ENCODE results near the gene STK32B. TPM values are rescaled to one million over a fixed set of nuclear protein-coding genes. Genes with fewer than 3 reads are reported as not detected.
"Not testable (repeated sequence)": the region's sequence is repeated elsewhere in the genome, so short reads cannot be mapped to it uniquely, and the experiment has no call there.

Gene STK32B
- total and polyA plus RNA-seq, 10 donors: 0.03 to 0.87 (median 0.36) TPM

DNA sequence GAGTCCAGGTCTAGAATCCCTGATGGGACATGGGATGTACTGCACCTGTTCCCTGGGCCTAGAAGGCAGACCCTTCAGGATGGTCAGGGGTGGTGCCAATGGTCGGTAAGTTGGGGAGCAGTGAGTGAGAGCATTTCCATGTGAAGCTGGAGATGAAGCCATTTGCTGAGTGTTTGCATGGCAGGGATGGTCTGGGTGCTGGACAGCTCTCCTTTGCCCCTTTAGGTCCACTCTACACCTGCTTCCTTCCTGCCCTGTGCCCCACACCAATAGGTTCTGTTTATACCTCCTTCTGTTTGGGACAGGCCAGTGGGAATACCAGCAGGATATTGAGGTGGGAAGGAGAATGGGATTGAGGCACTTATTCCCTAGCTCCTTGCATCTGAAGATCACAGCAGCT is 181.3 kb downstream of the STK32B start:
- H3K4me1 ChIP-seq: no peaks in the 10 kb centered on the region
- 43 to 91% (median 85%) methylated on average over 1 of the region's 1 CpG for WGBS, 5 donors
- intact Hi-C loops (cut with DNase I; ENCODE audit: low total_unique reads): no loop called here
- DNase-seq: no peak
- H3K36me3 ChIP-seq: no peaks in the 10 kb centered on the region
- H3K27ac ChIP-seq: no peak overlapping the region
- H3K9me3 ChIP-seq: no peaks in the 10 kb centered on the region
- H3K27me3 ChIP-seq (replicated peaks in 1 of 7): no peaks in the 10 kb centered on the region
- no peak overlapping the region for H3K4me3 ChIP-seq
- no peak for TF ChIP-seq POLR2AphosphoS5 (IDR thresholded peaks at IDR 0.05)
- no peak for TF ChIP-seq CTCF (IDR thresholded peaks at IDR 0.05 in 8 of 11, conservative IDR thresholded peaks at IDR 0.05 in 3 of 11)
- no peak for TF ChIP-seq POLR2A (IDR thresholded peaks at IDR 0.05)

GRCh38 chr4:5237086-5237660 is 185.9 kb downstream of the STK32B start:
- TF ChIP-seq CTCF (IDR thresholded peaks at IDR 0.05 in 8 of 11, conservative IDR thresholded peaks at IDR 0.05 in 3 of 11): no peak
- no peak for TF ChIP-seq POLR2AphosphoS5 (IDR thresholded peaks at IDR 0.05)
- no peak for TF ChIP-seq POLR2A (IDR thresholded peaks at IDR 0.05)
- Histone ChIP-seq H3K27ac (no peak overlapping the region), H3K27me3 (replicated peaks in 1 of 7) (no peaks in the 10 kb centered on the region), H3K4me1 (no peaks in the 10 kb centered on the region), H3K4me3 (no peak overlapping the region), H3K36me3 (no peaks in the 10 kb centered on the region), H3K9me3 (no peaks in the 10 kb centered on the region)
- WGBS, 5 donors: 74 to 93% (median 87%) methylated on average over 3 of the region's 3 CpGs
- DNase-seq: no peak
- intact Hi-C loops (cut with DNase I; ENCODE audit: low total_unique reads): no loop called here

GRCh38 chr4:5238173-5238572 is 186.9 kb downstream of the STK32B start:
- no peak for TF ChIP-seq POLR2A (IDR thresholded peaks at IDR 0.05)
- no peak for TF ChIP-seq CTCF (IDR thresholded peaks at IDR 0.05 in 8 of 11, conservative IDR thresholded peaks at IDR 0.05 in 3 of 11)
- TF ChIP-seq POLR2AphosphoS5 (IDR thresholded peaks at IDR 0.05): no peak
- no peaks in the 10 kb centered on the region for H3K4me1 ChIP-seq
- no peaks in the 10 kb centered on the region for H3K9me3 ChIP-seq
- H3K27ac ChIP-seq: no peak overlapping the region
- H3K27me3 ChIP-seq (replicated peaks in 1 of 7): no peaks in the 10 kb centered on the region
- H3K4me3 ChIP-seq: no peak overlapping the region
- DNase-seq: no peak
- no peaks in the 10 kb centered on the region for H3K36me3 ChIP-seq
- 65 to 84% (median 80%) methylated on average over 4 of the region's 4 CpGs for WGBS, 5 donors
- intact Hi-C loops (cut with DNase I; ENCODE audit: low total_unique reads): no loop called here

DNA sequence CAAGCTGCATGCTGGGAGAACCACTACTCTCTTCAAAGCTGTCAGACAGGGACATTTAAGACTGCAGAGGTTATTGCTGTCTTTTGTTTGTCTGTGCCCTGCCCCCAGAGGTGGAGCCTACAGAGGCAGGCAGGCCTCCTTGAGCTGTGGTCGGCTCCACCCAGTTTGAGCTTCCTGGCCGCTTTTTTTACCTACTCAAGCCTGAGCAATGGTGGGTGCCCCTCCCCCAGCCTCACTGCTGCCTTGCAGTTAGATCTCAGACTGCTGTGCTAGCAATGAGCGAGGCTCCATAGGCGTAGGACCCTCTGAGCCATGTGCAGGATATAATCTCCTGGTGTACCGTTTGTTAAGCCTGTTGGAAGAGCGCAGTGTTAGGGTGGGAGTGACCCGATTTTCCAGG is 195.8 kb downstream of the STK32B start:
- H3K27me3 ChIP-seq (replicated peaks in 1 of 7); intact Hi-C loops (cut with DNase I; ENCODE audit: low total_unique reads); DNase-seq; H3K27ac ChIP-seq; H3K4me1 ChIP-seq; H3K9me3 ChIP-seq; H3K36me3 ChIP-seq; H3K4me3 ChIP-seq: not testable (repeated sequence)
- WGBS, 5 donors: 84 to 90% (median 85%) methylated on average over 7 of the region's 7 CpGs

GRCh38 chr4:5247735-5248134 is 196.5 kb downstream of the STK32B start:
- DNase-seq: no peak
- H3K27ac ChIP-seq: no peak overlapping the region
- intact Hi-C loops (cut with DNase I; ENCODE audit: low total_unique reads): no loop called here
- H3K36me3 ChIP-seq: no peaks in the 10 kb centered on the region
- H3K27me3 ChIP-seq (replicated peaks in 1 of 7): no peaks in the 10 kb centered on the region
- H3K4me1 ChIP-seq: no peaks in the 10 kb centered on the region
- WGBS, 5 donors: 77 to 93% (median 89%) methylated on average over 1 of the region's 1 CpG
- peaks cover 0 to 4% (median 0%) of the 10 kb centered on the region in 8 donors for H3K9me3 ChIP-seq
- H3K4me3 ChIP-seq: no peak overlapping the region
- no peak for TF ChIP-seq POLR2A (IDR thresholded peaks at IDR 0.05)
- TF ChIP-seq POLR2AphosphoS5 (IDR thresholded peaks at IDR 0.05): no peak
- TF ChIP-seq CTCF (IDR thresholded peaks at IDR 0.05 in 8 of 11, conservative IDR thresholded peaks at IDR 0.05 in 3 of 11): no peak

Data from spleen (tissue), 11 donors.